ENCODE measurements around the gene TNS1. TPM values are rescaled to one million over a fixed set of nuclear protein-coding genes. Genes with fewer than 3 reads are reported as not detected.
A peak's percentile ranks its signal among the peaks of the same experiment; 100 is the strongest.
"Not testable (repeated sequence)": the region's sequence is repeated elsewhere in the genome, so short reads cannot be mapped to it uniquely, and the experiment has no call there.

The TNS1 gene
- total RNA-seq, 1 experiment from 2014 or later, result 6.2 TPM

DNA sequence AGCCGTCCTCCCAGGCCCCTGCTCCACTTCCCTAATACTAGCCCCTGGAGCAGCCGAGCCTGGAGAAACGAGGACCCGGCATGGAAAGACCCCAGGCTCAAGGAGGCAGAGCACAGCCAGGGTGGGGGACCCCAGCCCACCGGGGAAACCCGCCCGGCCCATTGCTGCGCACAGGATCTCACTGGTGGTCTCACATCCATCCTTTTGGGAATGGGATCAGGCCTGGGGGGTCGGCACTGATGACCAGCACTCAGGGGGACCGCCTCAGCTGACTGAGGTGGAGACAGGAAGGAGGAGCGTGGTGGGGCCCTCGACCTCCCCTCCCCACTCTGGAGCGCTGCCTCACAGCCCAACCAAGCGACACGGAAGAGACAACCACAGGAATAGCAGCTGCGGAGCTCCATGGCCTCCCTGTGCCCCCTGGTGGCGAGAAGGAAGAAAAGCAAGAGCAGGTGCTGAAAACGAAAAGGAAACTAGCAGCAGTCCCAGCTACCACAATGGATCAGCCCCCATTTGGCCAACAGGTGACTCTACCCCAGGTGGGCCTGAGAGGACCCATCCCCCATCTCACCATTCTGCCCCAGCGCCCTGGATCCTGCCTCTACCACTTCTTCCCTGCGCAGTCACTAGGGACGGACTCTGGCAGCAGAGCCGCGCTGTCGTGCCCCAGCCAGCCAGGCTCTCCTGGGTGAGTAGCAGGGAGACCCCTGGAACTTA lies 31.9 kb upstream of the TNS1 start:
- not testable (repeated sequence) for H3K36me3 ChIP-seq (ENCODE audit: control insufficient read depth in 1 of 2, insufficient read depth in 2 of 2, low read length in 2 of 2); BruUV-seq (replicated peaks); H4K20me1 ChIP-seq (ENCODE audit: insufficient read depth); H3K4me1 ChIP-seq (ENCODE audit: control insufficient read depth in 1 of 2, insufficient read depth in 2 of 2, low read length in 2 of 2); H3K9me2 ChIP-seq (ENCODE audit: insufficient read depth); H3K27ac ChIP-seq (ENCODE audit: low read depth, low read length); H3K9ac ChIP-seq (ENCODE audit: low read length); H2AFZ ChIP-seq (ENCODE audit: low read depth, low read length, poor library complexity, severe bottlenecking); H3K79me2 ChIP-seq (ENCODE audit: insufficient read depth, low read length); H3K9me3 ChIP-seq (ENCODE audit: control insufficient read depth in 1 of 2, insufficient read depth in 1 of 2, low read depth in 1 of 2, low read length in 2 of 2); H3K4me3 ChIP-seq (replicated peaks in 1 of 2; ENCODE audit: low read depth in 1 of 2, low read length in 2 of 2)
- CTCF ChIA-PET, result interaction anchor here (0.6 to 2.0 kb wide), 12 partner anchors 10 to 295 kb away, joined by 3 to 23 read pairs (median 5); no protein-coding TSS in a partner anchor
- POLR2A ChIA-PET, result interaction anchor here (1.0 kb wide), 1 partner anchor 249 kb away, joined by 5 read pairs; no protein-coding TSS in a partner anchor
- Histone ChIP-seq H3K4me2 (ENCODE audit: low read length) (peak overlapping the region; percentile 57), H3K27me3 (ENCODE audit: insufficient read depth, low read length) (peaks cover 27% of the 10 kb centered on the region)
- DNase-seq (ENCODE audit: low read depth, low spot score), result peak; percentile 23
- TF ChIP-seq, protein P1, sequence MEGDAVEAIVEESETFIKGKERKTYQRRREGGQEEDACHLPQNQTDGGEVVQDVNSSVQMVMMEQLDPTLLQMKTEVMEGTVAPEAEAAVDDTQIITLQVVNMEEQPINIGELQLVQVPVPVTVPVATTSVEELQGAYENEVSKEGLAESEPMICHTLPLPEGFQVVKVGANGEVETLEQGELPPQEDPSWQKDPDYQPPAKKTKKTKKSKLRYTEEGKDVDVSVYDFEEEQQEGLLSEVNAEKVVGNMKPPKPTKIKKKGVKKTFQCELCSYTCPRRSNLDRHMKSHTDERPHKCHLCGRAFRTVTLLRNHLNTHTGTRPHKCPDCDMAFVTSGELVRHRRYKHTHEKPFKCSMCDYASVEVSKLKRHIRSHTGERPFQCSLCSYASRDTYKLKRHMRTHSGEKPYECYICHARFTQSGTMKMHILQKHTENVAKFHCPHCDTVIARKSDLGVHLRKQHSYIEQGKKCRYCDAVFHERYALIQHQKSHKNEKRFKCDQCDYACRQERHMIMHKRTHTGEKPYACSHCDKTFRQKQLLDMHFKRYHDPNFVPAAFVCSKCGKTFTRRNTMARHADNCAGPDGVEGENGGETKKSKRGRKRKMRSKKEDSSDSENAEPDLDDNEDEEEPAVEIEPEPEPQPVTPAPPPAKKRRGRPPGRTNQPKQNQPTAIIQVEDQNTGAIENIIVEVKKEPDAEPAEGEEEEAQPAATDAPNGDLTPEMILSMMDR (IDR thresholded peaks at IDR 0.05 in 2 of 3, conservative IDR thresholded peaks at IDR 0.05 in 1 of 3; ENCODE audit: borderline replicate concordance in 1 of 3, insufficient read depth in 1 of 3, low read depth in 2 of 3, low read length in 2 of 3), result peak; percentile 61 to 73 (median 71)
- TF ChIP-seq RAD21 (IDR thresholded peaks at IDR 0.05; ENCODE audit: low read depth), result peak; percentile 80
- intact Hi-C loops (cut with micrococcal nuclease), result loop anchor here (1.0 kb wide), 1 partner anchor 249 kb away; no protein-coding TSS in a partner anchor
- ATAC-seq, result peak; percentile 87
- RAD21 ChIA-PET (ENCODE audit: low non-redundant PET in 1 of 2, low total read pairs in 2 of 2, uncharacterized antibody in 2 of 2, unreplicated experiment in 2 of 2), result interaction anchor here (0.6 to 1.6 kb wide), 4 partner anchors 34 to 249 kb away, joined by 3 to 9 read pairs (median 3); partner anchors contain the start of gene RUFY4 (in 1 of the 2)

Data from HCT116 (cell line).